HepG2 (cell line): ENCODE results near the gene KDM4F. TPM values are rescaled to one million over a fixed set of nuclear protein-coding genes. Genes with fewer than 3 reads are reported as not detected.

Experiments used
- ATAC-seq: fragments of 200-7000 bp; cut with Tn5 transposase; 3 replicates; pipeline ENCODE4 v1.9.1; 2020; ENCODE audit warnings: mild to moderate bottlenecking, moderate library complexity
- BruUV-seq: library from RNA; stranded (reverse); fragments of 400-500 nt; replicated peaks from 2 replicates; lab custom pipeline; 2021; lab: Mats Ljungman, UMichigan
- CTCF ChIA-PET: fragments of 300-600 bp; formaldehyde crosslinking; extraction: SDS; loops from one replicate; lab custom pipeline; 2021; ENCODE audit warnings: low total read pairs, inconsistent platforms, low intra/inter-chr PET ratio; lab: Yijun Ruan, JAX
- POLR2A ChIA-PET: fragments of 350-600 bp; sonication (Branson Sonifier 250); formaldehyde crosslinking; loops from one replicate; lab custom pipeline; 2020; ENCODE audit warnings: antibody characterized with exemption, inconsistent platforms; lab: Yijun Ruan, JAX
- DNase-seq: peaks from one replicate; pipeline ENCODE4 v3.0.0-alpha.2; 2015; ENCODE audit warnings: low spot score
- FAIRE-seq: peaks from 3 replicates; lab custom pipeline; 2011; peaks lifted over from hg19 to GRCh38; lab: Jason Lieb, UNC
- H2AFZ ChIP-seq: one replicate; pipeline ENCODE4 v1.6.1; 2011; ENCODE audit warnings: low read length, inconsistent platforms
- H3K27ac ChIP-seq: fragments of 300-600 bp; 3 replicates; pipeline ENCODE4 v1.8.0; 2011; ENCODE audit warnings: mixed run types, mild to moderate bottlenecking, mixed read lengths, low read length, inconsistent platforms; ENCODE audit not compliant: insufficient read depth; ENCODE audit errors: extremely low read length
- H3K27me3 ChIP-seq, 2 experiments: fragments of 200-600 bp in 1 of 2; 2 replicates in 1 of 2; 3 replicates in 1 of 2; pipeline versions ENCODE4 v1.6.0 to v1.8.0; 2011; ENCODE audit warnings: low read length in 2 of 2, mild to moderate bottlenecking in 2 of 2, moderate library complexity in 2 of 2, inconsistent platforms in 1 of 2; ENCODE audit not compliant: insufficient read depth in 2 of 2, control insufficient read depth in 1 of 2
- H3K36me3 ChIP-seq, 2 experiments: fragments of 200-600 bp in 1 of 2; replicated peaks in 1 of 2; 2 replicates in 1 of 2; 3 replicates in 1 of 2; pipeline versions ENCODE4 v1.5.1 to v1.8.0; 2011; ENCODE audit warnings: low read length in 2 of 2, inconsistent platforms in 1 of 2; ENCODE audit not compliant: insufficient read depth in 2 of 2, control insufficient read depth in 1 of 2
- H3K4me1 ChIP-seq: 2 replicates; pipeline ENCODE4 v1.5.1; 2012; ENCODE audit warnings: low read length, inconsistent platforms; ENCODE audit not compliant: insufficient read depth
- H3K4me2 ChIP-seq: 2 replicates; pipeline ENCODE4 v1.6.0; 2011; ENCODE audit warnings: low read depth, low read length, inconsistent platforms
- H3K4me3 ChIP-seq, 3 experiments: fragments of 200-600 bp in 1 of 3; sonication (generic), shearing (Covaris generic) in 1 of 3; replicated peaks in 1 of 3; 2 replicates each; pipeline ENCODE4 v1.5.1; 2011 to 2016; ENCODE audit warnings: low read length in 3 of 3, inconsistent platforms in 2 of 3, low read depth in 2 of 3, mild to moderate bottlenecking in 2 of 3, control low read depth in 1 of 3, mixed read lengths in 1 of 3; ENCODE audit not compliant: insufficient read depth in 1 of 3
- H3K79me2 ChIP-seq: one replicate; pipeline ENCODE4 v1.6.1; 2011; ENCODE audit warnings: low read length, inconsistent platforms; ENCODE audit not compliant: insufficient read depth
- H3K9ac ChIP-seq: 2 replicates; pipeline ENCODE4 v1.6.0; 2011; ENCODE audit warnings: mild to moderate bottlenecking, low read depth, low read length, inconsistent platforms; ENCODE audit not compliant: insufficient read depth
- H3K9me3 ChIP-seq: 2 replicates; pipeline ENCODE4 v1.5.1; 2012; ENCODE audit warnings: mild to moderate bottlenecking, low read length
- H4K20me1 ChIP-seq: 2 replicates; pipeline ENCODE4 v1.6.0; 2011; ENCODE audit warnings: inconsistent platforms, mild to moderate bottlenecking, low read length, moderate library complexity; ENCODE audit not compliant: insufficient read depth
- GZF1 ChIP-seq: sonication (generic); formaldehyde crosslinking; IDR thresholded peaks from 2 replicates; pipeline ENCODE4 v1.5.1; 2020; ENCODE audit warnings: mild to moderate bottlenecking, missing genetic modification reagents
- ZHX2 ChIP-seq, 2 experiments: sonication (generic) in 1 of 2; formaldehyde crosslinking in 1 of 2; IDR thresholded peaks; 2 replicates each; pipeline versions ENCODE4 v1.6.1 to v1.9.0; 2014 to 2022; ENCODE audit warnings: antibody characterized with exemption in 1 of 2, borderline replicate concordance in 1 of 2, inconsistent platforms in 1 of 2, low read depth in 1 of 2, missing genetic modification reagents in 1 of 2
- ZMAT5 ChIP-seq: sonication (generic); formaldehyde crosslinking; IDR thresholded peaks from 2 replicates; pipeline ENCODE4 v1.5.0; 2020; ENCODE audit warnings: mild to moderate bottlenecking, low read depth, missing genetic modification reagents, borderline replicate concordance
- ZNF224 ChIP-seq: sonication (generic); formaldehyde crosslinking; IDR thresholded peaks from 2 replicates; pipeline ENCODE4 v1.5.0; 2020; ENCODE audit warnings: mild to moderate bottlenecking, missing genetic modification reagents
- WGBS: methylation state at CpG from one replicate; pipeline ENCODE4 v1.1.6; 2017; ENCODE audit warnings: low lambda C conversion rate; 5-methylcytosine and 5-hydroxymethylcytosine counted together
- in situ Hi-C: cut with HindIII; loops from 2 replicates; pipeline ENCODE4 v1.10.0; 2017; ENCODE audit warnings: low pct_unique_long_range_greater_than_20kb; ENCODE audit not compliant: extremely low pct_ligation_motif_present
- intact Hi-C: fragments of 100-400 bp; cut with micrococcal nuclease; formaldehyde crosslinking; loops from one replicate; pipeline ENCODE4 v1.10.0; 2022; ENCODE audit not compliant: unreplicated experiment
- polyA plus RNA-seq, 8 experiments: library from polyadenylated mRNA; depleted of rRNA in 3 of 8; stranded (reverse) in 7 of 8; unstranded in 1 of 8; fragments of >200 nt; fragmentation: Illumina TruSeq in 4 of 8; extraction: Trizol in 4 of 8; gene quantifications; 2 replicates each; pipeline versions ENCODE4 v1.2.1 to v1.2.3, GENCODE V29; 2011 to 2016; ENCODE audit warnings: low read depth in 4 of 8, missing spikeins in 1 of 8, mixed read lengths in 1 of 8; ENCODE audit not compliant: insufficient read depth in 1 of 8
- total RNA-seq, 5 experiments: library from RNA; depleted of rRNA; stranded (reverse); fragments of >200 nt; fragmentation: Illumina TruSeq; extraction: Trizol; gene quantifications; 2 replicates each; pipeline ENCODE4 v1.2.3, GENCODE V29; 2016; ENCODE audit warnings: low read depth in 1 of 5
- TF ChIP-seq, protein P1 (sequence below): sonication (generic); formaldehyde crosslinking; IDR thresholded peaks from 2 replicates; pipeline ENCODE4 v1.4.0; 2020; ENCODE audit warnings: missing genetic modification reagents
- TF ChIP-seq, protein P2 (sequence below): sonication (generic); formaldehyde crosslinking; IDR thresholded peaks from 2 replicates; pipeline ENCODE4 v1.4.0; 2020; ENCODE audit warnings: missing genetic modification reagents
- TF ChIP-seq, protein P3 (sequence below): sonication (generic); formaldehyde crosslinking; IDR thresholded peaks from 2 replicates; pipeline ENCODE4 v1.4.0; 2020; ENCODE audit warnings: mild to moderate bottlenecking, missing genetic modification reagents
- TF ChIP-seq, protein P4 (sequence below): sonication (generic); formaldehyde crosslinking; IDR thresholded peaks from 2 replicates; pipeline ENCODE4 v1.4.0; 2020; ENCODE audit warnings: mild to moderate bottlenecking, low read depth, missing genetic modification reagents

Gene KDM4F
- total and polyA plus RNA-seq, 2 of the 13 experiments (the other 11 are each of a cell fraction or from before 2014, with no cell fraction given): not detected

- TF ChIP-seq, protein P1, sequence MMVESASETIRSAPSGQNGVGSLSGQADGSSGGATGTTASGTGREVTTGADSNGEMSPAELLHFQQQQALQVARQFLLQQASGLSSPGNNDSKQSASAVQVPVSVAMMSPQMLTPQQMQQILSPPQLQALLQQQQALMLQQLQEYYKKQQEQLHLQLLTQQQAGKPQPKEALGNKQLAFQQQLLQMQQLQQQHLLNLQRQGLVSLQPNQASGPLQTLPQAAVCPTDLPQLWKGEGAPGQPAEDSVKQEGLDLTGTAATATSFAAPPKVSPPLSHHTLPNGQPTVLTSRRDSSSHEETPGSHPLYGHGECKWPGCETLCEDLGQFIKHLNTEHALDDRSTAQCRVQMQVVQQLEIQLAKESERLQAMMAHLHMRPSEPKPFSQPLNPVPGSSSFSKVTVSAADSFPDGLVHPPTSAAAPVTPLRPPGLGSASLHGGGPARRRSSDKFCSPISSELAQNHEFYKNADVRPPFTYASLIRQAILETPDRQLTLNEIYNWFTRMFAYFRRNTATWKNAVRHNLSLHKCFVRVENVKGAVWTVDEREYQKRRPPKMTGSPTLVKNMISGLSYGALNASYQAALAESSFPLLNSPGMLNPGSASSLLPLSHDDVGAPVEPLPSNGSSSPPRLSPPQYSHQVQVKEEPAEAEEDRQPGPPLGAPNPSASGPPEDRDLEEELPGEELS (CRISPR knock-in tag): no peak
- TF ChIP-seq ZMAT5 (CRISPR knock-in tag): no peak
Measured at GRCh38 chr11:95093548-95093947, 44.3 kb downstream of the KDM4F start (continued).

GRCh38 chr11:95095858-95096587 is 46.8 kb downstream of the KDM4F start:
- no peak overlapping the region for H2AFZ ChIP-seq
- ATAC-seq: no peak
- DNase-seq: no peak
- no peak overlapping the region for H3K4me3 ChIP-seq
- FAIRE-seq: no peak
- no TSS peak for BruUV-seq
- ChIA-PET CTCF (no interaction called here), POLR2A (interaction anchor here (1.0 kb wide), 1 partner anchor 29 kb away, joined by 3 read pairs; the partner anchor contains the start of gene SRSF8)
- H3K4me1 ChIP-seq: peaks cover 28% of the 10 kb centered on the region
- no peaks in the 10 kb centered on the region for H3K9me3 ChIP-seq
- in situ Hi-C loops (loop anchor here (25.0 kb wide), 1 partner anchor 141 kb away; the partner anchor contains the start of gene SESN3), intact Hi-C loops (no loop called here)
- no peak overlapping the region for H3K9ac ChIP-seq
- no peaks in the 10 kb centered on the region for H3K36me3 ChIP-seq
- H3K4me2 ChIP-seq: no peak overlapping the region
- no peaks in the 10 kb centered on the region for H3K27me3 ChIP-seq
- no peak overlapping the region for H3K27ac ChIP-seq
- no peaks in the 10 kb centered on the region for H3K79me2 ChIP-seq
- H4K20me1 ChIP-seq: no peaks in the 10 kb centered on the region
- 79% methylated on average over 4 of the region's 4 CpGs for WGBS
- TF ChIP-seq GZF1 (CRISPR knock-in tag) (no peak), ZHX2 (IDR thresholded peaks at IDR 0.05; ENCODE audit: low read depth) (no peak), ZHX2 (CRISPR knock-in tag; IDR thresholded peaks at IDR 0.05; ENCODE audit: borderline replicate concordance) (no peak), ZNF224 (CRISPR knock-in tag) (no peak)
- TF ChIP-seq, protein P2, sequence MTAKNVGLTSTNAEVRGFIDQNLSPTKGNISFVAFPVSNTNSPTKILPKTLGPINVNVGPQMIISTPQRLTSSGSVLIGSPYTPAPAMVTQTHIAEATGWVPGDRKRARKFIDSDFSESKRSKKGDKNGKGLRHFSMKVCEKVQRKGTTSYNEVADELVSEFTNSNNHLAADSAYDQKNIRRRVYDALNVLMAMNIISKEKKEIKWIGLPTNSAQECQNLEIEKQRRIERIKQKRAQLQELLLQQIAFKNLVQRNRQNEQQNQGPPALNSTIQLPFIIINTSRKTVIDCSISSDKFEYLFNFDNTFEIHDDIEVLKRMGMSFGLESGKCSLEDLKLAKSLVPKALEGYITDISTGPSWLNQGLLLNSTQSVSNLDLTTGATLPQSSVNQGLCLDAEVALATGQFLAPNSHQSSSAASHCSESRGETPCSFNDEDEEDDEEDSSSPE (CRISPR knock-in tag): no peak
- TF ChIP-seq, protein P3, sequence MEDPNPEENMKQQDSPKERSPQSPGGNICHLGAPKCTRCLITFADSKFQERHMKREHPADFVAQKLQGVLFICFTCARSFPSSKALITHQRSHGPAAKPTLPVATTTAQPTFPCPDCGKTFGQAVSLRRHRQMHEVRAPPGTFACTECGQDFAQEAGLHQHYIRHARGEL (CRISPR knock-in tag): no peak
- TF ChIP-seq, protein P4, sequence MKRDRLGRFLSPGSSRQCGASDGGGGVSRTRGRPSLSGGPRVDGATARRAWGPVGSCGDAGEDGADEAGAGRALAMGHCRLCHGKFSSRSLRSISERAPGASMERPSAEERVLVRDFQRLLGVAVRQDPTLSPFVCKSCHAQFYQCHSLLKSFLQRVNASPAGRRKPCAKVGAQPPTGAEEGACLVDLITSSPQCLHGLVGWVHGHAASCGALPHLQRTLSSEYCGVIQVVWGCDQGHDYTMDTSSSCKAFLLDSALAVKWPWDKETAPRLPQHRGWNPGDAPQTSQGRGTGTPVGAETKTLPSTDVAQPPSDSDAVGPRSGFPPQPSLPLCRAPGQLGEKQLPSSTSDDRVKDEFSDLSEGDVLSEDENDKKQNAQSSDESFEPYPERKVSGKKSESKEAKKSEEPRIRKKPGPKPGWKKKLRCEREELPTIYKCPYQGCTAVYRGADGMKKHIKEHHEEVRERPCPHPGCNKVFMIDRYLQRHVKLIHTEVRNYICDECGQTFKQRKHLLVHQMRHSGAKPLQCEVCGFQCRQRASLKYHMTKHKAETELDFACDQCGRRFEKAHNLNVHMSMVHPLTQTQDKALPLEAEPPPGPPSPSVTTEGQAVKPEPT: no peak
